SU-DHL-6 (cell line): ENCODE measurements around the gene GRID1.

Experiments
- H2AFZ ChIP-seq: fragments of 200-600 bp; sonication (generic); 2 replicates; pipeline ENCODE4 v1.6.1; 2014; ENCODE audit warnings: low read depth, mild to moderate bottlenecking, moderate library complexity, mixed read lengths, antibody characterized with exemption, low read length; ENCODE audit not compliant: severe bottlenecking
- H3F3A ChIP-seq: fragments of 200-600 bp; shearing (Covaris generic); 2 replicates; pipeline ENCODE4 v1.6.0; 2016; ENCODE audit warnings: antibody characterized with exemption, mild to moderate bottlenecking; ENCODE audit not compliant: insufficient read depth
- H3K27ac ChIP-seq: fragments of 200-600 bp; sonication (generic); 2 replicates; pipeline ENCODE4 v1.5.1; 2016; ENCODE audit warnings: low read depth, mild to moderate bottlenecking, low read length, moderate library complexity, mixed read lengths
- H3K27me3 ChIP-seq: fragments of 200-600 bp; sonication (generic), shearing (Covaris generic); 2 replicates; pipeline ENCODE4 v1.6.0; 2014; ENCODE audit warnings: mild to moderate bottlenecking, low read length
- H3K36me3 ChIP-seq: fragments of 200-600 bp; sonication (generic); 2 replicates; pipeline ENCODE4 v1.6.1; 2014; ENCODE audit warnings: mild to moderate bottlenecking, low read length, mixed read lengths
- H3K4me2 ChIP-seq: fragments of 300-600, 200-600 bp; shearing (Covaris generic), sonication (generic); 2 replicates; pipeline ENCODE4 v1.6.0; 2014; ENCODE audit warnings: low read length, low read depth, mild to moderate bottlenecking; ENCODE audit not compliant: poor library complexity, severe bottlenecking
- H3K4me3 ChIP-seq: fragments of 200-600 bp; sonication (generic); 2 replicates; pipeline ENCODE4 v1.5.1; 2014; ENCODE audit warnings: antibody characterized with exemption, low read length, mild to moderate bottlenecking, mixed read lengths; ENCODE audit not compliant: insufficient read depth, poor library complexity, severe bottlenecking
- H3K79me2 ChIP-seq: fragments of 200-600 bp; sonication (generic); 2 replicates; pipeline ENCODE4 v1.6.1; 2014; ENCODE audit warnings: mild to moderate bottlenecking, low read length, moderate library complexity; ENCODE audit not compliant: insufficient read depth
- H3K9ac ChIP-seq: fragments of 200-600 bp; sonication (generic); 2 replicates; pipeline ENCODE4 v1.7.0; 2014; ENCODE audit warnings: mild to moderate bottlenecking, low read length
- H3K9me2 ChIP-seq: fragments of 200-600 bp; sonication (generic); replicated peaks from 2 replicates; pipeline ENCODE4 v1.6.1; 2014; ENCODE audit warnings: low read length; ENCODE audit not compliant: insufficient read depth
- H3K9me3 ChIP-seq: fragments of 200-600 bp; sonication (generic); 2 replicates; pipeline ENCODE4 v1.6.1; 2014; ENCODE audit warnings: low read length, mixed read lengths; ENCODE audit not compliant: insufficient read depth
- H4K20me1 ChIP-seq: fragments of 200-600 bp; sonication (generic); 2 replicates; pipeline ENCODE4 v1.6.1; 2014; ENCODE audit warnings: low read depth, mild to moderate bottlenecking, antibody characterized with exemption, low read length, moderate library complexity, mixed read lengths
- EZH2phosphoT487 ChIP-seq: fragments of 200-600 bp; sonication (generic), shearing (Covaris generic); conservative IDR thresholded peaks from 2 replicates; pipeline ENCODE4 v1.6.1; 2018; ENCODE audit warnings: mild to moderate bottlenecking, antibody characterized with exemption, low read length, moderate library complexity, mixed read lengths
- TF ChIP-seq, protein P1 (sequence below): fragments of 200-600 bp; sonication (generic); IDR thresholded peaks from one replicate; pipeline ENCODE4 v1.5.1; 2017; ENCODE audit warnings: antibody characterized with exemption, mild to moderate bottlenecking, low read length, moderate library complexity; ENCODE audit not compliant: insufficient read depth, poor library complexity, severe bottlenecking

Gene GRID1

DNA sequence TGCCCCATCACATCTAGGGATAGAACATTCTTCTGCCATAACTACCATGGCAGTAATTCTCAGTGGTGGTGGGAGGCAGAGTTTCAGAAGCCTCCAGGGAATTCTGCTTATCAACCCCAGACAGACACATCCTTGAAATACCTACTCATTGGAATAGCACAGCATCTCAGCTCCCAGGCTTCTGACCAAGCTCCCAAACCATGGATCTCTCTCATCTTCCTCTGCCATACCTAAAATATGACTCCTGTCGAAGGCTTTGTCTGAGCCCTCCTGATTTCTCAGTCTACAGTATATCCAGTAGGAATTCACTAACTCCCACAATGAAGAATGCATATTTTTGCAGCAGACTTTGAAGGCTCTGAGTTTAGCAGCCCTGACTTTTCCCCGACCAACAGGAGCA is 687.5 kb downstream of the GRID1 start:
- TF ChIP-seq EZH2phosphoT487: no peak
- TF ChIP-seq, protein P1, sequence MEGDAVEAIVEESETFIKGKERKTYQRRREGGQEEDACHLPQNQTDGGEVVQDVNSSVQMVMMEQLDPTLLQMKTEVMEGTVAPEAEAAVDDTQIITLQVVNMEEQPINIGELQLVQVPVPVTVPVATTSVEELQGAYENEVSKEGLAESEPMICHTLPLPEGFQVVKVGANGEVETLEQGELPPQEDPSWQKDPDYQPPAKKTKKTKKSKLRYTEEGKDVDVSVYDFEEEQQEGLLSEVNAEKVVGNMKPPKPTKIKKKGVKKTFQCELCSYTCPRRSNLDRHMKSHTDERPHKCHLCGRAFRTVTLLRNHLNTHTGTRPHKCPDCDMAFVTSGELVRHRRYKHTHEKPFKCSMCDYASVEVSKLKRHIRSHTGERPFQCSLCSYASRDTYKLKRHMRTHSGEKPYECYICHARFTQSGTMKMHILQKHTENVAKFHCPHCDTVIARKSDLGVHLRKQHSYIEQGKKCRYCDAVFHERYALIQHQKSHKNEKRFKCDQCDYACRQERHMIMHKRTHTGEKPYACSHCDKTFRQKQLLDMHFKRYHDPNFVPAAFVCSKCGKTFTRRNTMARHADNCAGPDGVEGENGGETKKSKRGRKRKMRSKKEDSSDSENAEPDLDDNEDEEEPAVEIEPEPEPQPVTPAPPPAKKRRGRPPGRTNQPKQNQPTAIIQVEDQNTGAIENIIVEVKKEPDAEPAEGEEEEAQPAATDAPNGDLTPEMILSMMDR: no peak
- Histone ChIP-seq H3F3A (no peaks in the 10 kb centered on the region), H3K27me3 (no peaks in the 10 kb centered on the region), H3K4me2 (no peak overlapping the region), H3K9me3 (no peaks in the 10 kb centered on the region), H3K4me3 (no peak overlapping the region), H3K9ac (no peak overlapping the region), H2AFZ (no peak overlapping the region), H3K79me2 (no peaks in the 10 kb centered on the region), H3K36me3 (no peaks in the 10 kb centered on the region), H3K27ac (no peak overlapping the region), H4K20me1 (no peaks in the 10 kb centered on the region), H3K9me2 (no peaks in the 10 kb centered on the region)

DNA sequence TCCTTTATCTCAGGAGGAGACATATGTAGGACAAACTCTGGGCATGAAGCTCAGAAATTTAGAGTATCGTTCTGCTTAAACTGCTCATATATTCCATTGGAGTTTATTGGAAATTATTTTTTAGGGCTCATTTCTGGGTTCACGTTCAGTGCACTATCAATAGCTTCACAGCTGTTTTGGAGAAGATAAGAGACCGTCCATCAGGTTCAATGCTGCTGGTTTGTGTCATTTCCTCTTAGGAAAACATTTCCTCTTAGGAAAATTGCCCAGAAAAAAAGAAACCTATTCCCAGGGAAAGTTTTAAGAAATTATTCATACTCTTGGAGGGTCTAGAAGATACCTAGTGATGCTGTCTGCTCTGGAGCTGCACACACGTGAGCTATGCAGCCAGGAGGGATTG is 691.7 kb downstream of the GRID1 start:
- no peak overlapping the region for H3K27ac ChIP-seq
- no peak overlapping the region for H3K9ac ChIP-seq
- H3K27me3 ChIP-seq: no peaks in the 10 kb centered on the region
- no peaks in the 10 kb centered on the region for H3K9me3 ChIP-seq
- H2AFZ ChIP-seq: no peak overlapping the region
- H3K4me2 ChIP-seq: no peak overlapping the region
- no peak overlapping the region for H3K4me3 ChIP-seq
- H3K79me2 ChIP-seq: no peaks in the 10 kb centered on the region
- H3F3A ChIP-seq: no peaks in the 10 kb centered on the region
- H3K36me3 ChIP-seq: no peaks in the 10 kb centered on the region
- TF ChIP-seq, protein P1: no peak
- no peak for TF ChIP-seq EZH2phosphoT487
- no peaks in the 10 kb centered on the region for H3K9me2 ChIP-seq
- no peaks in the 10 kb centered on the region for H4K20me1 ChIP-seq

DNA sequence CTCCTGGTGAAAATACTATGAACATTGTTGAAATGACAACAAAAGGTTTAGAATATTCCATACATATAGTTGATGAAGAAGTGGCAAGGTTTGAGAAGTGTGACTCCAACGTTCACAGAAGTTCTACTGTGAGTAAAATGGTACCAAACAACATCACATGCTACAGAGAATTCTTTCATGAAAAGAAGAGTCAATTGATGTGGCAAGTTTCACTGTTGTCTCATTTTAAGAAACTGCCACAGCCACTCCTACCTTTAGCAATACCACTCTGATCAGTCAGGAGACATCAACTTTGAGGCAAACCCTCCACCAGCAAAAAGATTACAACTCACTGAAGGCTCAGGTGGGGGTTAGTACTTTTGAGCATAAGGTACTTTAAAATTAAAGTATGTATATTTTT is 693.3 kb downstream of the GRID1 start:
- H4K20me1 ChIP-seq: no peaks in the 10 kb centered on the region
- no peaks in the 10 kb centered on the region for H3K9me2 ChIP-seq
- H3K36me3 ChIP-seq: no peaks in the 10 kb centered on the region
- no peak for TF ChIP-seq EZH2phosphoT487
- TF ChIP-seq, protein P1: no peak
- H3K4me2 ChIP-seq: no peak overlapping the region
- no peaks in the 10 kb centered on the region for H3F3A ChIP-seq
- no peak overlapping the region for H2AFZ ChIP-seq
- H3K4me3 ChIP-seq: no peak overlapping the region
- no peak overlapping the region for H3K27ac ChIP-seq
- no peak overlapping the region for H3K9ac ChIP-seq
- no peaks in the 10 kb centered on the region for H3K79me2 ChIP-seq
- H3K9me3 ChIP-seq: no peaks in the 10 kb centered on the region
- H3K27me3 ChIP-seq: no peaks in the 10 kb centered on the region
